HepG2 (cell line): ENCODE data around the gene TTC5. TPM values are rescaled to one million over a fixed set of nuclear protein-coding genes. Genes with fewer than 3 reads are reported as not detected.

Experiments
- ATAD3A ChIP-seq: sonication (generic); formaldehyde crosslinking; IDR thresholded peaks from 2 replicates; pipeline ENCODE4 v1.4.0; 2020; ENCODE audit warnings: missing genetic modification reagents
- CHCHD3 ChIP-seq: sonication (generic); formaldehyde crosslinking; IDR thresholded peaks from 2 replicates; pipeline ENCODE4 v1.8.0; 2022; ENCODE audit warnings: mild to moderate bottlenecking, missing genetic modification reagents, moderate library complexity
- CSRNP2 ChIP-seq: sonication (generic); formaldehyde crosslinking; conservative IDR thresholded peaks from 2 replicates; pipeline ENCODE4 v1.8.0; 2022; ENCODE audit warnings: low read depth, missing genetic modification reagents
- FOXK1 ChIP-seq: sonication (generic); formaldehyde crosslinking; IDR thresholded peaks from 2 replicates; pipeline ENCODE4 v1.4.0; 2020; ENCODE audit warnings: low read depth, missing genetic modification reagents, borderline replicate concordance
- GTF3A ChIP-seq: sonication (generic); formaldehyde crosslinking; conservative IDR thresholded peaks from 2 replicates; pipeline ENCODE4 v1.4.0; 2020; ENCODE audit warnings: mild to moderate bottlenecking, missing genetic modification reagents
- HIVEP1 ChIP-seq: sonication (generic); formaldehyde crosslinking; IDR thresholded peaks from 2 replicates; pipeline ENCODE4 v1.4.0; 2020; ENCODE audit warnings: mild to moderate bottlenecking, missing genetic modification reagents
- HNRNPL ChIP-seq: fragments of 200-400 bp; formaldehyde crosslinking; IDR thresholded peaks from 2 replicates; pipeline ENCODE4 v1.6.1; 2017; ENCODE audit warnings: mild to moderate bottlenecking, low read depth, low read length
- KDM2A ChIP-seq: sonication (generic); formaldehyde crosslinking; IDR thresholded peaks from 2 replicates; pipeline ENCODE4 v1.4.0; 2020; ENCODE audit warnings: low read depth, missing genetic modification reagents, borderline replicate concordance
- NKX3-1 ChIP-seq: sonication (generic); formaldehyde crosslinking; IDR thresholded peaks from 2 replicates; pipeline ENCODE4 v1.5.0; 2020; ENCODE audit warnings: missing genetic modification reagents
- PRDM4 ChIP-seq: sonication (generic); formaldehyde crosslinking; IDR thresholded peaks from 2 replicates; pipeline ENCODE4 v1.9.0; 2021; ENCODE audit warnings: missing genetic modification reagents, borderline replicate concordance
- ZBTB21 ChIP-seq: sonication (generic); formaldehyde crosslinking; IDR thresholded peaks from 2 replicates; pipeline ENCODE4 v1.4.0; 2020; ENCODE audit warnings: missing genetic modification reagents
- ZBTB3 ChIP-seq: sonication (generic); formaldehyde crosslinking; IDR thresholded peaks from 2 replicates; pipeline ENCODE4 v1.4.0; 2020; ENCODE audit warnings: low read depth, mild to moderate bottlenecking, moderate library complexity, missing genetic modification reagents, borderline replicate concordance
- ZBTB46 ChIP-seq: sonication (generic); formaldehyde crosslinking; IDR thresholded peaks from 2 replicates; pipeline ENCODE4 v1.4.0; 2020; ENCODE audit warnings: mild to moderate bottlenecking, missing genetic modification reagents, borderline replicate concordance
- ZNF296 ChIP-seq: sonication (generic); formaldehyde crosslinking; conservative IDR thresholded peaks from 2 replicates; pipeline ENCODE4 v1.5.0; 2020; ENCODE audit warnings: mild to moderate bottlenecking, missing genetic modification reagents
- ZNF589 ChIP-seq: sonication (generic); formaldehyde crosslinking; conservative IDR thresholded peaks from 2 replicates; pipeline ENCODE4 v1.8.0; 2022; ENCODE audit warnings: mild to moderate bottlenecking, moderate library complexity, missing genetic modification reagents
- ZNF780A ChIP-seq: sonication (generic); formaldehyde crosslinking; IDR thresholded peaks from 2 replicates; pipeline ENCODE4 v1.8.0; 2022; ENCODE audit warnings: mild to moderate bottlenecking, missing genetic modification reagents, moderate library complexity
- ZSCAN25 ChIP-seq: sonication (generic); formaldehyde crosslinking; IDR thresholded peaks from 2 replicates; pipeline ENCODE4 v1.8.0; 2022; ENCODE audit warnings: mild to moderate bottlenecking, missing genetic modification reagents
- polyA plus RNA-seq, 8 experiments: library from polyadenylated mRNA; depleted of rRNA in 3 of 8; stranded (reverse) in 7 of 8; unstranded in 1 of 8; fragments of >200 nt; fragmentation: Illumina TruSeq in 4 of 8; extraction: Trizol in 4 of 8; gene quantifications; 2 replicates each; pipeline versions ENCODE4 v1.2.1 to v1.2.3, GENCODE V29; 2011 to 2016; ENCODE audit warnings: low read depth in 4 of 8, missing spikeins in 1 of 8, mixed read lengths in 1 of 8; ENCODE audit not compliant: insufficient read depth in 1 of 8
- total RNA-seq, 5 experiments: library from RNA; depleted of rRNA; stranded (reverse); fragments of >200 nt; fragmentation: Illumina TruSeq; extraction: Trizol; gene quantifications; 2 replicates each; pipeline ENCODE4 v1.2.3, GENCODE V29; 2016; ENCODE audit warnings: low read depth in 1 of 5
- TF ChIP-seq, protein P1 (sequence below): sonication (generic); formaldehyde crosslinking; IDR thresholded peaks from 2 replicates; pipeline ENCODE4 v1.4.0; 2020; ENCODE audit warnings: missing genetic modification reagents, borderline replicate concordance
- TF ChIP-seq, protein P2 (sequence below): IDR thresholded peaks from 2 replicates; pipeline ENCODE4 v1.6.1; 2012; ENCODE audit warnings: low read depth, low read length, improper control_type of control experiment

The TTC5 gene
- total and polyA plus RNA-seq, 2 of the 13 experiments (the other 11 are each of a cell fraction or from before 2014, with no cell fraction given), result 8.7 to 28.5 TPM

GRCh38 chr14:20305265-20306078 lies at the start of gene TTC5 (continued):
- no peak for TF ChIP-seq PRDM4
- TF ChIP-seq ZBTB46 (CRISPR knock-in tag), result no peak
- TF ChIP-seq HIVEP1, result no peak
- no peak for TF ChIP-seq ZBTB21 (CRISPR knock-in tag)
- no peak for TF ChIP-seq ZSCAN25
- TF ChIP-seq FOXK1 (CRISPR knock-in tag), result no peak; the same call in 1 of the 2 replicates
- TF ChIP-seq ZNF589 (CRISPR knock-in tag), result no peak
- no peak for TF ChIP-seq CHCHD3 (CRISPR knock-in tag)
- peak; percentile 92 for TF ChIP-seq KDM2A (CRISPR knock-in tag)
- no peak for TF ChIP-seq ATAD3A (CRISPR knock-in tag)
- no peak for TF ChIP-seq CSRNP2 (CRISPR knock-in tag)
- TF ChIP-seq, protein P1, sequence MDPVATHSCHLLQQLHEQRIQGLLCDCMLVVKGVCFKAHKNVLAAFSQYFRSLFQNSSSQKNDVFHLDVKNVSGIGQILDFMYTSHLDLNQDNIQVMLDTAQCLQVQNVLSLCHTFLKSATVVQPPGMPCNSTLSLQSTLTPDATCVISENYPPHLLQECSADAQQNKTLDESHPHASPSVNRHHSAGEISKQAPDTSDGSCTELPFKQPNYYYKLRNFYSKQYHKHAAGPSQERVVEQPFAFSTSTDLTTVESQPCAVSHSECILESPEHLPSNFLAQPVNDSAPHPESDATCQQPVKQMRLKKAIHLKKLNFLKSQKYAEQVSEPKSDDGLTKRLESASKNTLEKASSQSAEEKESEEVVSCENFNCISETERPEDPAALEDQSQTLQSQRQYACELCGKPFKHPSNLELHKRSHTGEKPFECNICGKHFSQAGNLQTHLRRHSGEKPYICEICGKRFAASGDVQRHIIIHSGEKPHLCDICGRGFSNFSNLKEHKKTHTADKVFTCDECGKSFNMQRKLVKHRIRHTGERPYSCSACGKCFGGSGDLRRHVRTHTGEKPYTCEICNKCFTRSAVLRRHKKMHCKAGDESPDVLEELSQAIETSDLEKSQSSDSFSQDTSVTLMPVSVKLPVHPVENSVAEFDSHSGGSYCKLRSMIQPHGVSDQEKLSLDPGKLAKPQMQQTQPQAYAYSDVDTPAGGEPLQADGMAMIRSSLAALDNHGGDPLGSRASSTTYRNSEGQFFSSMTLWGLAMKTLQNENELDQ (CRISPR knock-in tag), result no peak
- TF ChIP-seq ZNF296 (CRISPR knock-in tag), result no peak
- TF ChIP-seq ZNF780A (CRISPR knock-in tag), result no peak
- TF ChIP-seq, protein P2, sequence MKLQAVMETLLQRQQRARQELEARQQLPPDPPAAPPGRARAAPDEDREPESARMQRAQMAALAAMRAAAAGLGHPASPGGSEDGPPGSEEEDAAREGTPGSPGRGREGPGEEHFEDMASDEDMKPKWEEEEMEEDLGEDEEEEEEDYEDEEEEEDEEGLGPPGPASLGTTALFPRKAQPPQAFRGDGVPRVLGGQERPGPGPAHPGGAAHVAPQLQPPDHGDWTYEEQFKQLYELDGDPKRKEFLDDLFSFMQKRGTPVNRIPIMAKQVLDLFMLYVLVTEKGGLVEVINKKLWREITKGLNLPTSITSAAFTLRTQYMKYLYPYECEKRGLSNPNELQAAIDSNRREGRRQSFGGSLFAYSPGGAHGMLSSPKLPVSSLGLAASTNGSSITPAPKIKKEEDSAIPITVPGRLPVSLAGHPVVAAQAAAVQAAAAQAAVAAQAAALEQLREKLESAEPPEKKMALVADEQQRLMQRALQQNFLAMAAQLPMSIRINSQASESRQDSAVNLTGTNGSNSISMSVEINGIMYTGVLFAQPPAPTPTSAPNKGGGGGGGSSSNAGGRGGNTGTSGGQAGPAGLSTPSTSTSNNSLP, result peak; percentile 66
- no peak for TF ChIP-seq ZBTB3
- no peak for TF ChIP-seq GTF3A (CRISPR knock-in tag)
- no peak for TF ChIP-seq HNRNPL
- 0 out of 2 replicates have a peak, but pooled peaks have one; percentile 34 for TF ChIP-seq NKX3-1 (CRISPR knock-in tag)
